GM12873 (cell line): ENCODE results near the gene TAF13.
A peak's percentile ranks its signal among the peaks of the same experiment; 100 is the strongest.

Source experiments
- TF ChIP-seq, protein P1 (sequence below): IDR thresholded peaks from 2 replicates; pipeline ENCODE4 v1.5.1; 2012; ENCODE audit warnings: low read depth, mild to moderate bottlenecking, moderate library complexity, low read length, control low read depth; ENCODE audit not compliant: insufficient read depth; ENCODE audit errors: missing control alignments

The TAF13 gene

GRCh38 chr1:109090196-109091077 lies 14.6 kb upstream of the TAF13 start, which contains the start of gene TMEM167B:
Gene TMEM167B (plus strand): TSS chr1:109090764. CDS start chr1:109090873, 109 bp downstream.
- TF ChIP-seq, protein P1, sequence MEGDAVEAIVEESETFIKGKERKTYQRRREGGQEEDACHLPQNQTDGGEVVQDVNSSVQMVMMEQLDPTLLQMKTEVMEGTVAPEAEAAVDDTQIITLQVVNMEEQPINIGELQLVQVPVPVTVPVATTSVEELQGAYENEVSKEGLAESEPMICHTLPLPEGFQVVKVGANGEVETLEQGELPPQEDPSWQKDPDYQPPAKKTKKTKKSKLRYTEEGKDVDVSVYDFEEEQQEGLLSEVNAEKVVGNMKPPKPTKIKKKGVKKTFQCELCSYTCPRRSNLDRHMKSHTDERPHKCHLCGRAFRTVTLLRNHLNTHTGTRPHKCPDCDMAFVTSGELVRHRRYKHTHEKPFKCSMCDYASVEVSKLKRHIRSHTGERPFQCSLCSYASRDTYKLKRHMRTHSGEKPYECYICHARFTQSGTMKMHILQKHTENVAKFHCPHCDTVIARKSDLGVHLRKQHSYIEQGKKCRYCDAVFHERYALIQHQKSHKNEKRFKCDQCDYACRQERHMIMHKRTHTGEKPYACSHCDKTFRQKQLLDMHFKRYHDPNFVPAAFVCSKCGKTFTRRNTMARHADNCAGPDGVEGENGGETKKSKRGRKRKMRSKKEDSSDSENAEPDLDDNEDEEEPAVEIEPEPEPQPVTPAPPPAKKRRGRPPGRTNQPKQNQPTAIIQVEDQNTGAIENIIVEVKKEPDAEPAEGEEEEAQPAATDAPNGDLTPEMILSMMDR, result no peak

DNA sequence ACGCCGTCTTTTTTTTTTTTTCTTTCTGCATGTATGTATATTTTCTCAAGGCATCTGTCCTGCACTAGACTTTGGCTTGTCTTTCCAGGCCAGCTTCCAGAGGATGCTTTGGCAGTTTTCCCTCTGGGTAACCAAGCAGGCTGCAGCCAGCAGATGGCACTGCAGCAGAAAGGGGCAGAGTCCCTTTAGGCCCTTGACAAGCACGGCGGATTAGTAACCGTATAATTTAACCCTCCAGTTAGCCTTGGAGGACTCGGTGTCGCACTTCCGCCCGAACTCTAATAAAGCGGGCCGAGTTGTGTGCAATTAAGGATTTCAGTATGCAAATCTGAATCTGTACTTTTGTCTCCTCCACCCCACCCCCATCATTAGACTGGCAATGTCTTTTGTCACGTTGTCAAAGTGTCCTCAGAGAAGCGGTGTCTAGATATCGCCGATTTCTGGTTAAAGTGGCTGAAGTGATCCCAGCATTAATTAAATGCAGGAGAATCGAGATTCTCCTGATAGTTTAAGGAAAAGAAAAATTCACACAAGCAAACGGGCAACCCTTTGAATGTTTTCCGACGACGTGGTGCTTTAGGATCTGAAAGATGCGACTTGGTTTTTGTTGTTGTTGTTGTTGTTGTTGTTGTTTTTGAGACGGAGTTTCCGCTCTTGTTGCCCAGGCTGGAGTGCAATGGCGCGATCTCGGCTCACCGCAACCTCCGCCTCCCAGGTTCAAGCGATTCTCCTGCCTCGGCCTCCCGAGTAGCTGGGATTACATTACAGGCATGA lies 13.6 kb upstream of the TAF13 start:
- TF ChIP-seq, protein P1, result peak; percentile 58

DNA sequence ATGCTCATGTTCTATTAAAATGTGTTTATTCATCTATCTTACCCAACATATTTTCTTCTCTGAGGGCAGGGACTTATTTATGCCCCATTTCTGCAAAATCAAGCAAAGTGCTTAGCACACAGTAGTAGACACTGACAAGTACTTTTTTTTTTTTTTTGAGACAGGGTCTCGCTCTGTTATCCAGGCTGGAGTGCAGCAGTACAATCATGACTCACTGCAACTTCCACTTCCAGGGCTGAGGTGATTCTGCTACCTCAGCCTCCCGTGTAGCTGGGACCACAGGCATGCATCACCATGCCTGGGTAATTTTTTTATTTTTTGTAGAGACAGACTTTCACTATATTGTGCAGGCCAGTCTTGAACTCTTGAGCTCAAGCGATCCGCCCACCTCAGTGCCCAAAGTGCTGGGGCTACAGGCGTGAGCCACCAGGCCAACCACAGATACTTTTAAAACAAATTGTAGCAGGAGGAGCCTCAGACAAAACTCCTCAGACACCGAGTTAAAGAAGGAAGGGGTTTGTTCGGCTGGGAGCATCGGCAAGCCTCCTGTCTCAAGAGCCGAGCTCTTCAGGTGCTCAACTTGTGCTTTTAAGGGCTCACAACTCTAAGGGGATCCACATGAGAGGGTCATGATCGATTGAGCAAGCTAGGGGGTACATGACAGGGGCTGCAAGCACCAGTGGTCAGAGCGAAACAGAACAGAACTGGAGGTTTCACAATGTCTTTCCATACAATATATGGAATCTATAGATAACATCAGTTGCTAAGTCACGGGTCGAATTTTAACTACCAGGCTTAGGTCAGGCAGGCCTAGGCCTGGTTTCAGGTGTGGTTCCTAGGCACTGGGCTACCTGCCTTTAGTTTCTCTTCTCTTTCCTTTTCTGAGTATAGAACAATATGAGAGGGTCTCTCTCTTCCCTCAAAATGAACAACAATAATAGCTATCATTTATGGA lies 9.0 kb upstream of the TAF13 start:
- TF ChIP-seq, protein P1, result no peak

DNA sequence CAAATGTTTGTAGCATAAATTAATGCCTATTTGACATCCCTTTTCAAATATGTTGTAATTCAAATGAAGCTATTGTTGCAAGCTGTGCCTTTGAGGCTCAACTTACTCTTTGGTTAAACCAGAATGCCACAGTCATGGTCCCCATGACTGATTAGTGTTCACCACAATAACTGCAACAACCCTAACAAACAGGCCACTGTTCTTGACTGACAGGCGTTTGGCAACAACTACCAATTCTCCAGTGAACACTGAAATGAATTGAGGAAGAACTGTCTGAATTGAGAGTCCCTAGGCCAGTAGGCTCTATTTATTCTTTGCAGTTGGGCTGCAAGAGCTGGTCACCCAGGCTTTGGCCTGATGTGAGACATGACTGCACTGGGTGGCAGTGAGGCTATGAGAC lies 8.1 kb upstream of the TAF13 start:
- TF ChIP-seq, protein P1, result no peak

DNA sequence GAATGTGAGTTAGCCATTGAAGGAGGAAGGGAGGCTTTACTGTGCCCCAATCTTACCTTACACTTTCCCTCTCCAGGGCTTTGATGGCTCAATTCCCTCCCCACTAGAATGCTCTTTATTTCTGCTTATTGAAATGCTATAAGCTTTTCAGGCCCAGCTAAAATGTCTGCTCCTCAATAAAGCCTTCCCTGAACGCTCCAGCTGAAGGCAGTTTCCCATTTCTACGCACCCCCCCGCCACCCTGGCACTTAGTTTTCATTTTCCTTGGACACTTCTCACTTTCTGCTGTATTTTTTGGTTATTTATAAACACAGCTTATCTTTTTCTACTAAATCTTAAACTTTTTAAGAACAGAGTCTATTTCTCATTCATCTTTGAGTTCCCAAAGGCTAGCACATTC lies 7.7 kb upstream of the TAF13 start:
- TF ChIP-seq, protein P1, result no peak

GRCh38 chr1:109080441-109081082 lies 4.8 kb upstream of the TAF13 start:
- TF ChIP-seq, protein P1, result no peak
